GM12872 (cell line): Measurements from ENCODE around the gene ZBTB42.

ENCODE experiments used
- CTCF ChIP-seq: IDR thresholded peaks from 3 replicates; pipeline ENCODE4 v1.5.1; 2011; ENCODE audit warnings: low read depth, mild to moderate bottlenecking, low read length, moderate library complexity; ENCODE audit not compliant: insufficient read depth

ZBTB42 gene

GRCh38 chr14:104795781-104796686 is 4.9 kb upstream of the ZBTB42 start:
- TF ChIP-seq CTCF, result no peak

- TF ChIP-seq CTCF, result no peak
Measured at GRCh38 chr14:104796687-104797081, 4.2 kb upstream of the ZBTB42 start.

GRCh38 chr14:104797115-104798044 is 3.5 kb upstream of the ZBTB42 start:
- no peak for TF ChIP-seq CTCF

- no peak for TF ChIP-seq CTCF
Measured at GRCh38 chr14:104798300-104799243, 2.3 kb upstream of the ZBTB42 start.

GRCh38 chr14:104799244-104800014 is 1.5 kb upstream of the ZBTB42 start:
- no peak for TF ChIP-seq CTCF

- peak; percentile 40; the same call in 1 of the 3 replicates for TF ChIP-seq CTCF
Measured at GRCh38 chr14:104800015-104800770, 708 bp upstream of the ZBTB42 start.
